ENCODE measurements around the gene KISS1.
"Not testable (repeated sequence)": the region's sequence is repeated elsewhere in the genome, so short reads cannot be mapped to it uniquely, and the experiment has no call there.

KISS1 gene, protein sequence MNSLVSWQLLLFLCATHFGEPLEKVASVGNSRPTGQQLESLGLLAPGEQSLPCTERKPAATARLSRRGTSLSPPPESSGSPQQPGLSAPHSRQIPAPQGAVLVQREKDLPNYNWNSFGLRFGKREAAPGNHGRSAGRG

DNA sequence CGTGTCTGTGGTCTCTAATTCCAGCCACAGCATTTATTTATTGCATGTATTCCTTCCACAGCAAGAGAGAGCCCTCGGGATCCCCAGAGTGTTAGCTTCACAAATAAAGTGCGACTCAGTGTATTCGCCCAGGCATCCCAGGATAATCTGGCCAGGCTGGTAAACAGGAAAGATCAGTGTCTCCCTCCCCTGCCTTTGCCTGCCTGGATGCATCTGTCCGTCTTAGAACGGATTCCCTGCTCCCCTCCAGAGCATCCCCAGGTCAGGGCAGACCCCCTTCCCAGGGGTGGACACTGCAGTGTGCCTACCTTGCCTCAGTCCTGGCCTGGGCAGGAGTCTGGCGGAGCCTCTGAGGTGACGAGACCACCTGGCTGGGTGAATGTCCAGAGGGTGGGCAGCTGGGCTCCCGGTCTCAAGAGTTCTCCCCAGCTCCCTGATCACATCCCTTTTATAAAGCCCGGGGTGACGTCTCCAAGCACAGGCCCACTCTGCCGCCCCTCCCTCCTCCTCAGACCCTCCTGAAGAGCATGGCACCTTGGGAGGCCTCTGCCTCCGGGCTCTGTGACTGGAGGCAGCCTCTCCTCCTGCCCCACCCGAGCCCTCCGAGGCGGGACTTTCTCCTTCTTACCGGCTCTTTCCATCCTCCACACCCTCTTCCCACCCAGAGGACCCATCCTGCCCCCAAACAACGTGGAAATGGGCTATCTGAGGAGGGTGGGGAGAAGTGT, at the start of gene KISS1:
Gene KISS1, minus strand, starts transcription at position 424 of the 728 bp plus-strand sequence. CDS start 3,615 bp downstream, outside the sequence.
- no peak for DNase-seq

- no peak for DNase-seq
Observed at GRCh38 chr1:204242920-204243319, 46.6 kb upstream of the KISS1 start.

- no peak for DNase-seq
Observed at GRCh38 chr1:204241914-204242313, 45.6 kb upstream of the KISS1 start.

- DNase-seq, result no peak
Observed at GRCh38 chr1:204241050-204241449, 44.8 kb upstream of the KISS1 start.

- no peak for DNase-seq
Observed at GRCh38 chr1:204240233-204240632, 43.9 kb upstream of the KISS1 start.

DNA sequence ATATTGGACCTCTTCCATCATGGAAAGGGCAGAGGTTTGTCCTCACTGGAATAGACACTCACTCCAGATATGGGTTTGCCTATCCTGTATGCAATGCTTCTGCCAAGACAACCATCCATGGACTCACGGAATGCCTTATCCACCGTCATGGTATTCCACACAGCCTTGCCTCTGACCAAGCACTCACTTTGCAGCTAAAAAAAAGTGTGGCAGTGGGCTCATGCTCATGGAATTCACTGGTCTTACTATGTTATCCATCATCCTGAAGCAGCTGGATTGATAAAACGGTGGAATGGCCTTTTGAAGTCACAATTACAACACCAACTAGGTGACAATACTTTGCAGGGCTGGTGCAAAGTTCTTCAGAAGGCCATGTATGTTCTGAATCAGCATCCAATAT, 43.1 kb upstream of the KISS1 start:
- DNase-seq, result not testable (repeated sequence)

- not testable (repeated sequence) for DNase-seq
Observed at GRCh38 chr1:204238520-204238919, 42.2 kb upstream of the KISS1 start.

GRCh38 chr1:204237515-204237914, 41.2 kb upstream of the KISS1 start:
- not testable (repeated sequence) for DNase-seq

- no peak for DNase-seq
Observed at GRCh38 chr1:204232526-204232925, 36.2 kb upstream of the KISS1 start.

DNA sequence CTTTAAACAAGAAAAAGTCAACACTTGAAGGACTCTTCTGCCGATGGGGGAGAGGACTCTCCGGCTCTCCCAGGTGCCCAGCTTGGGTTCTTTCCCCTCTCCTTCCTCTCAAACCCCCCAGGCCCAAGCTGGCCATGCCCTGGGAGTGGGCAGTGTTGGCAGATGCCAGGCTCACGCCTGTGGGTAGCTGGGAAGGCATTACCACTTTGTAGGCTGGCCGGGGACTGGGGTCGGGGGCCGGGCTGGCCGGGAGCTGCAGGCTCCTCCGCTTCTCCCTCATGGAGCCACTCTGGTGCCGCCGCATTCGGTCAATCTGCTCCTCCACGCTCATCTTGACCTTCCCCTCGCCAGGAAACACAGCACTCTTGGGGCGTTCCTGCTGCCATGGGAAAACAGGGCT, 33.9 kb upstream of the KISS1 start:
- no peak for DNase-seq

- no peak for DNase-seq
Observed at GRCh38 chr1:204228896-204229295, 32.6 kb upstream of the KISS1 start.

DNA sequence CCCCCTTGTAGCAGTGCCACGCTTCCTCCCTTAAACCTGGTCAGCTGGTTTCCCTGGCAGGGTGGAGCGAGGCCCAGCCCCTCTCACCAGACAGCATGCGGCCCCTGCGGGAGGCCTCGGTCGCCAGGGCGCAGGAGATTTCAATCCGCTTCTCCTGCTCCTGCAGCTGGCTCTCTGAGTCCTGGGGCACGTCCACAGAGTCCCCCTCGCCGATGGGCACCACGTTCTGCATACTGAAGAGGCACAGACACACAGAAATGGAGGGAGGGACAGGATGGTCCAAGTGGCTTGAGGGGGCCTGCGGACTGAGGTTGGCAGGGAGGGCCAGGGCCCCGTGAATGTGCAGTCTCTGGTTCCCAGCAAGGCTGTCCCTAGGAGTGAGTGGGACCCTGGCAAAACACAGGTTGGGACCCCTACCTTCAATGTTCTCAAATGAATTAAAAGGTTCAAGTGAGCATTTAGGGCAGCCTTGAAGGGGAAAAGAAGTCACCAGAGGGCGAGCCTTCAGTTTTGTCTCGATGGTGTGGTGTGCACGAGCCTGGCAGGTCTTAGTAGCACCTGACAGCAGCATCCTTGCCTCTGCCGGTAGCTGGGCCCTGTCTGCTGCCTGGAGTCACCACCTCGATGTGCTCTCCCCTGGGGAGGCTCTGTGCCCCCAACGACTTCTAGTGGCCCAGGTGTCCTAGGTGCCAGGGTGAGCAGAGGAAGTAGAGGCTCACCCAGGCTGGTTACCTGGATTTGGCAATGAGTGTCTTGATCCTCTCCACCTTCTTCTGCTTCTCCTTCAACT, 31.9 kb upstream of the KISS1 start:
- no peak for DNase-seq

GRCh38 chr1:204227351-204227750, 31.1 kb upstream of the KISS1 start:
- no peak for DNase-seq

GRCh38 chr1:204225841-204226735, 29.8 kb upstream of the KISS1 start:
- no peak for DNase-seq

DNA sequence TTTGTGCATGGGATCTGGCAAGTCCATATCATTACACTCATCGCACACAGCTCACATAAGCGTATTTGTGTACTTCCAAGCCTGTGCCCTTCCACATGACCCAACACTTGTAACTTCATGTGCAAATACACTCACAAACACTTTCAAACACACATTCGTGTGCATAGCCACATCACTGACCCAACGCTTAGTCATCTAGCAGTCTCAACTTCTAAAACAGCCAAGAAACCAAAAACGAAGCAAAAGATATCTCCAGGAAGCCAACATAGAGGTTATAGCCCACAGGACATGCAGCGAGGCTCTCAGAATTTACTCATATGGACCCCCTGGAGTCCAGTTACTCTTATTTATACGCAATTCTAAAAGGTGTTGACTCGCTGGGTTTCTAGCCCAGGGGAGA, 28.4 kb upstream of the KISS1 start:
- DNase-seq, result no peak

GRCh38 chr1:204223129-204223860, 27.0 kb upstream of the KISS1 start:
- no peak for DNase-seq

DNA sequence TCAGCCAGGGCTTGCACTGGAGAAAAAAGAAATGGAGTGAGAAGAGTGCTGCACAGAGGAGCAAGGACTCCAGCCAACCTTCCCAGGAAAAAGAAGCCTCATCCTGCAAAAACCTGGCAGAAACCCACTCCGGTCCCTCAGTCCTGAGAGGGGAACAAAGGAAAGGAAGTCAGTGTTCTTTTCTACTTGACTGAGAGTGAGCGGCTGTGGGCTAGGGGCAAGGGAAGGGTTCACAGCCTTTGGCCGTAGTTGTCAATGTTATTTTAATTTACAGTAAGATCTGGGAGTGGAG, 26.4 kb upstream of the KISS1 start:
- no peak for DNase-seq

GRCh38 chr1:204222006-204222763, 25.9 kb upstream of the KISS1 start:
- DNase-seq, result no peak

DNA sequence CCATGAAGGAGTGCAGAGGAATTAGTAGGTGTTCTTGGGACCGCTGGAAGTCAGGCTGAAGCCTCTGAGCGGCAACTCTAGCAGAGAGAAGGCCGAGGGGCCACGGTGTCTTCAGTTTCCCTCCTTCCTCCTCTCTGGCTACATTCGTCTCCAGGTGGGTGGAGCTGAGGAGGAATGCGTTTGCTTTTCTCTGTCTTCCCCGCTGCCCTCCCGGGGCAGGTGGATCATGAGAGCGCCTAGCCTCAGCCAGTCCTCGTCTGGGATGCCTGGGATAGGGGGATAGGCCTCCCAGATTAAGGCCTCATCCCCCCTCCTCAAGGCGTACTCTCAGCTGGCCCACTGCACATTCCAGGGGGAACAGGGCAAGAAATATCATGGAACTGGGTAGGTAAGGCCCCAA, 25.0 kb upstream of the KISS1 start:
- no peak for DNase-seq

GRCh38 chr1:204219971-204220616, 23.8 kb upstream of the KISS1 start:
- DNase-seq, result no peak

DNA sequence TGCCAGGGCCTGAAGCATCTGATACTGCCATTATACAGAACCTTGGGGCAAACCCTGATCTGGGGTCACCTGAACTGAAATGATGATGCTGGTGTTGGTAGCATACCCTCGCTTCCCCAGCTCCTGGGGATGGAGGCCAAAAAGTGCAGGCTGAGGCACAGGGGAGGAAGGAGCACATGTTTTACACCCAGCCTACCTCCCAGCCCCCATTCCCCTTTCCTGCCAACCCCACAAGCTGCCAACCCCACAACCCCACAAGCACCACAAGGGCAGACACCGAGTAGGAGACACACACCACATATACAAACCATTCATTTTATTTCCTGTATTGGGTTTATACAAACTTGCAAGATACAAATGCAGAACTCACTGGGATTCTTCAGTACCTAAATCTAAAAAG, 22.3 kb upstream of the KISS1 start:
- no peak for DNase-seq
